Fibroblast of villous mesenchyme (primary cell): Measurements from ENCODE around the gene SBNO2. TPM values are rescaled to one million over a fixed set of nuclear protein-coding genes. Genes with fewer than 3 reads are reported as not detected.
"Not testable (repeated sequence)": the region's sequence is repeated elsewhere in the genome, so short reads cannot be mapped to it uniquely, and the experiment has no call there.

Source experiments
- DNase-seq: peaks from one replicate; pipeline ENCODE4 v3.0.0-alpha.2; 2010; ENCODE audit warnings: low read depth
- H3K4me3 ChIP-seq: 2 replicates; pipeline ENCODE4 v1.5.1; 2011; ENCODE audit warnings: low read depth, mild to moderate bottlenecking, low read length
- total RNA-seq: library from RNA; depleted of rRNA; stranded (reverse); fragments of >200 nt; gene quantifications from 2 replicates; pipeline ENCODE4 v1.2.3, GENCODE V29; 2012
- TF ChIP-seq, protein P1 (sequence below): IDR thresholded peaks from 2 replicates; pipeline ENCODE4 v1.5.1; 2012; ENCODE audit warnings: low read depth, mild to moderate bottlenecking, low read length; ENCODE audit not compliant: insufficient read depth

SBNO2 gene
- total RNA-seq, 1 donor: 69.5 TPM

DNA sequence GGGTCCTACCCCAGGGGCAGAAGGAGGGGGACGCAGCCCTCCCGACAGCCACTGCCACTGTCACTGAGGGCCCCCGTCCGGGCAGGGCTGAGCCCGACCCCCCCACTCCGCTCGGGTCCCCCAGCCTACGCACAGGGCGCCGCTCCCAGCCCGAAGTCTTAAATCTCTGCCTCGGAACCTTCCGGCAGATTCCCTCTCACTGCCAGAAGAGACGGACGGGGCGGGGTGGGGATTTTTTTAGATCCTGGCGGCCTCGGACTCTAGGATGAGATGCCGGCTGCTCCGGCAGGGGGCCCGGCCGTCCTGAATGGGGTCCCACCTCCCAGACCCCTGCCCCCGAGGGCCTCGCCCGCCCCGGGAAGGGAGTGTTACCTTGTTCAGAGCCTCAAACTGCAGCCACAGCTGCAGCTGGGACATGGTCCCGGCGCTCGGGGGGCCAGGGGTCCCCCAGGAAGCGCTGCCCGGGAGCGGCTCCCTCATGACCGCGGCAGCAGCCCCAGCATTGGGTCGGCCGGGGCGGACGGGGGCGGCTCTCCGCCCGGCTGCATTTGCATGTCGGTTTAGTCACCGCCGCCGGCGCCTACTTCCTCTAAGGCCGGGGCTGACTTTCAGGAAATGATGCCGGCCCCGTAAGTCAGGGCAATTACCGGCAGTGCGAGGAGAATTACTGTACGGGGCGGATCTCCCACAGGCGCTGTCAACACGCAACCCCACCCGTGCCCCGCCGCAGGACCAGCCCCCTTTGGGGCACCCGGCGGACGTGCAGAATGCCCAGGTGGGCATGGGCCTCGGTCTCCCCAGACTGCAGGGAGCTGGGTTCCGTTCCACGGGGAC lies 42.1 kb downstream of the SBNO2 start:
- TF ChIP-seq, protein P1, sequence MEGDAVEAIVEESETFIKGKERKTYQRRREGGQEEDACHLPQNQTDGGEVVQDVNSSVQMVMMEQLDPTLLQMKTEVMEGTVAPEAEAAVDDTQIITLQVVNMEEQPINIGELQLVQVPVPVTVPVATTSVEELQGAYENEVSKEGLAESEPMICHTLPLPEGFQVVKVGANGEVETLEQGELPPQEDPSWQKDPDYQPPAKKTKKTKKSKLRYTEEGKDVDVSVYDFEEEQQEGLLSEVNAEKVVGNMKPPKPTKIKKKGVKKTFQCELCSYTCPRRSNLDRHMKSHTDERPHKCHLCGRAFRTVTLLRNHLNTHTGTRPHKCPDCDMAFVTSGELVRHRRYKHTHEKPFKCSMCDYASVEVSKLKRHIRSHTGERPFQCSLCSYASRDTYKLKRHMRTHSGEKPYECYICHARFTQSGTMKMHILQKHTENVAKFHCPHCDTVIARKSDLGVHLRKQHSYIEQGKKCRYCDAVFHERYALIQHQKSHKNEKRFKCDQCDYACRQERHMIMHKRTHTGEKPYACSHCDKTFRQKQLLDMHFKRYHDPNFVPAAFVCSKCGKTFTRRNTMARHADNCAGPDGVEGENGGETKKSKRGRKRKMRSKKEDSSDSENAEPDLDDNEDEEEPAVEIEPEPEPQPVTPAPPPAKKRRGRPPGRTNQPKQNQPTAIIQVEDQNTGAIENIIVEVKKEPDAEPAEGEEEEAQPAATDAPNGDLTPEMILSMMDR: peak; percentile 28
- peak overlapping the region; percentile 72 for H3K4me3 ChIP-seq
- peak; percentile 94 for DNase-seq

DNA sequence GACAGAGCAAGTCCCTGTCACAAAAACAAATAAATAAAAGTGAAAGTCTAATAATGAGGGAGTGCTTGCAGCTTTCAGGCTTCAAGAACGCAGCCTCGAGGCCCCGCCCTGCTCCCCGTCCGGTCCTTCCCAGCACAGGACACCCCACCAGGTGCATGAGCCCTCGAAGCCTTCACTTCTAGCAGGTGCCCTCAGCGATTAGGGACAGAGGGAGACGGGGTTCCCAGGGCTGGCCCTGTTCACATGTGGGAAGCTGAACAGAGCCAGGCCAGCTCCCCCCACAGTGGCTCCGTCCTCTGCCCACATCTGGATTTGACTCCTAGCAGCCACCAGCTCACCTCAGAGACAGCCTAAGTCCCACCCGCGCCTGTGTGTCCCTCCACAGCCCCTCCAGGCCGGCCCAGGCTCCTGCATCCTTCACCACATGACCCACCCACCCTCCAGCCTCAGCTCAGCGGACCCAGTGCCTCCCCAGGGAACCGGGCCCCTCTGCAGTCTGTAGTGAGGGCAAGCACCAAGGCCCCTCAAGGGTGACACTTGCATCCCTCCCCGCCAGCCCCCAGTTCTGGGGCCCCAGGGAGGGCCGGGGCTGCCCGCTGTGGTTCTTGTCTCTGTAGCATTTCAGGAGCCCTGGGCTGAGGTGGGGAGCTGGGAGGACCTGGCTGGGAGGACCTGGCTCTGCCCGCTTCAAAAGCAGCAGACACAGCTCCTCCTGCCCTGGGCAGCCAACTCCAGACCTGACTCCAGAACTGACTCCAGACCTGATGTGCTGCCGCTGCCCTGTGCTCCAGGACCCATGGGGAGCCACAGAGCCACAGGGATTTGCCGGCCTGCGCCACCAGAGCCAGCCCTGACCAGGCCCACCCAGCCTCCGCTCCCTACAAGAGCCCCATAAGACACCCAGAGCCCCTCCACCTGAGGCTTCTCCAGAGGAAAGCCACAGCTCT lies 43.0 kb downstream of the SBNO2 start:
- DNase-seq: no peak

DNA sequence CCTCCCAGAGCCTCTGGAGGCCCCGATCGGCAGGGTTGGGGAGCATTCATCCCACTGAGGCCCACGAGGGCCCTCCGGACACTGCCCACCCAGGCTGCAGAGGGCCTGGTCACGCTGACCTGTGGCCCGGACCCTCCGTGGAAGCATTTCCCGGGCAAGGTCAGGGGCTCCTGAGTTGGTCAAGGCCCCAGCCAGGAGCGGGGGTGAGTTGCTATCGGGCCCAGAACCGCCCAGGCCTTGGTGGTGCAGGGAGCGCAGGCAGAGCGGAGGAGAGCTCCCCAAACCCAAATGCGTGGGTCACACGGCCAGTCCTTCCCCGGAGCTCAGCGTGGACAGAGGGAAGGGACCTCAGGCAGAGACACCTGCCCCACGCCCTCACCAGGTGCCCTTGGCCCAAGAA lies 44.5 kb downstream of the SBNO2 start:
- H3K4me3 ChIP-seq: no peak overlapping the region
- TF ChIP-seq, protein P1: no peak
- DNase-seq: no peak

More for the DNA sequence above, 43.0 kb downstream of the SBNO2 start:
- TF ChIP-seq, protein P1: no peak
- H3K4me3 ChIP-seq: peak overlapping the region; percentile 72

DNA sequence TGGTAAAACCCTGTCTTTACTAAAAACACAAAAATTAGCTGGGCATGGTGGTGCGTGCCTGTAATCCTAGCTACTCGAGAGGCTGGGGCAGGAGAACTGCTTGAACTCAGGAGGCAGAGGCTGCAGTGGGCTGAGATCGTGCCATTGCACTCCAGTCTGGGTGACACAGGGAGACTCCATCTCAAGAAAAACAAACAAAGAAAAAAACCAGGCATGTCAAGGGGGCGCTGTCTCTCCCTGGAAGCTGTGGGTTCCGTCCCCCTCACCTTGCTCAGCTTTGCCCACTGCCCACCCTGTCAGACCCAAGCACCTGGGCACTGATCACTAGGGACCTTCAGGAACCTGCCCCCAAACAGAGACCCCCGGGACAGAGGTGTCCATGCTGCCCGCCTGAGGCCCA lies 45.0 kb downstream of the SBNO2 start:
- DNase-seq, H3K4me3 ChIP-seq: not testable (repeated sequence)

DNA sequence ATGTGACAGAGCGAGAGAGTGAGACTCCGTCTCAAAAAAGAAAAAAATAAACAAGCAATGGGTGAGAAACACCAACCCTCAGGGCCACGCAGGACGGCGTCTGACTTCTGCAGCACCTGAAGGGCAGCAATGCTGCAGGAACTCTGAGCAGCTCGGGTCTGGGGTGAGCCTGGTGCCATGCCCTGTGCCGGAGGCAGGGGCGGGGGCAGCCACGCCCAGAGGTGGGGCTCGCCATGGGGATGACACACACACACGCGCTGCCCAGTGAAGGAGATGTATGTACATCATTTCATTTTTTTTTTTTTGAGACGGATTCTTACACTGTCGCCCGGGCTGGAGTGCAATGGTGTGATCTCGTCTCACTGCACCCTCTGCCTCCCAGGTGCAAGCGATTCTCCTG lies 46.0 kb downstream of the SBNO2 start:
- TF ChIP-seq, protein P1: no peak
- DNase-seq: no peak
- no peak overlapping the region for H3K4me3 ChIP-seq

DNA sequence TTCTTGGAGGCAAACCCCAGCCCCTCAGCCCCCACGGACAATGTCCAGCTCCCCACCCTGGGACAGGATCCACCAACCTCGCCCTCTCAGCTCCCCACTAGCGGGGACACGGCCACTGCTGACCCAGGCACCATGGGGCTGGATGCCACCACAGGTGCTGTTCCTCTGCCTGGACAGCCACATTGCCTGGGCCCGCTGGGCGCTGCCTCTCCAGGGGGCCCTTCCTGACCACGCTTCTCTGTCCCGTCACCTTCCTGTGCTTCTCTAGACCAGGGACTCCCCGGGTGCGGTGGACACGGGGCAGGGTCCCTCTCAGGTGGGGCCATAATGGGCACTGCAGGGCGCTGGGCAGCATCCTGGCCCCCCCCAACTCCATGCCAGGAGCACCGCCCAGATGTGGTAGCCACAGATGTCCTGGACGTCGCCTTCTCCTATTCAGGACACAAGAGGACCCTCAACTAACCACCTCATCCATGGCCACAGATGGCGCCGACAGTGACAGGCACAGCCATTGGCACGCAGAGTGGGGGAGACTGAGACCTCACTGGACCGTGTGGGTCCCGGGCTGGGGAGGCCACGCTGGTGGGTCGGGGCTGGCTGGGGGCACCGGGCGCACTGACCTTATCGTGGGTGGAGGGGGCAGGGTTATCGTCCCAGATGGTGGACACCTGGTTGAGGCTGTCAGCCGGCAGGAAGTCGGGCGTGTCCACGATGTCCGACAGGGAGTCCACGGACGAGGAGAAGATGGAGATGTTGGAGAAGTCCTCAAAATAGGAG lies 46.9 kb downstream of the SBNO2 start:
- TF ChIP-seq, protein P1: no peak
- no peak for DNase-seq
- no peak overlapping the region for H3K4me3 ChIP-seq
